SJSA1 (cell line): ENCODE results near the gene GPR137B. TPM values are rescaled to one million over a fixed set of nuclear protein-coding genes. Genes with fewer than 3 reads are reported as not detected.

Experiments used
- DNase-seq, 2 experiments: peaks; one replicate each; pipeline ENCODE4 v3.0.0-alpha.2; 2015 to 2020; ENCODE audit warnings: low spot score in 2 of 2, low read depth in 1 of 2
- H3K27ac ChIP-seq: fragments of 250-450 bp; sonication (Bioruptor Pico); 2 replicates; pipeline ENCODE4 v1.5.1; 2020; ENCODE audit warnings: mild to moderate bottlenecking, moderate library complexity
- H3K27me3 ChIP-seq: fragments of 250-450 bp; sonication (Bioruptor Pico); replicated peaks from 2 replicates; pipeline ENCODE4 v1.5.1; 2020; ENCODE audit warnings: mild to moderate bottlenecking, moderate library complexity
- H3K36me3 ChIP-seq: fragments of 250-450 bp; sonication (Bioruptor Pico); 2 replicates; pipeline ENCODE4 v1.5.1; 2020; ENCODE audit warnings: mild to moderate bottlenecking
- H3K4me1 ChIP-seq: fragments of 250-450 bp; sonication (Bioruptor Pico); replicated peaks from 2 replicates; pipeline ENCODE4 v1.6.1; 2021; ENCODE audit warnings: mild to moderate bottlenecking
- H3K4me3 ChIP-seq: fragments of 250-450 bp; sonication (Bioruptor Pico); 2 replicates; pipeline ENCODE4 v1.5.1; 2020; ENCODE audit warnings: mild to moderate bottlenecking
- H3K9me3 ChIP-seq: fragments of 250-450 bp; sonication (Bioruptor Pico); replicated peaks from 2 replicates; pipeline ENCODE4 v1.5.1; 2020; ENCODE audit warnings: mild to moderate bottlenecking
- total RNA-seq: library from RNA; depleted of rRNA; stranded (reverse); fragments of >200 nt; shearing (Covaris generic); gene quantifications from 2 replicates; pipeline ENCODE4 v1.2.3, GENCODE V29; 2014

GPR137B gene
- total RNA-seq, 1 experiment from 2014 or later, result 4.4 TPM

- H3K36me3 ChIP-seq, result no peaks in the 10 kb centered on the region
- no peak overlapping the region for H3K27ac ChIP-seq
- H3K4me3 ChIP-seq, result no peak overlapping the region
- no peaks in the 10 kb centered on the region for H3K4me1 ChIP-seq
- no peaks in the 10 kb centered on the region for H3K9me3 ChIP-seq
- no peaks in the 10 kb centered on the region for H3K27me3 ChIP-seq
- no peak for DNase-seq
Observed at GRCh38 chr1:236193184-236193583, 50.8 kb downstream of the GPR137B start.

- H3K4me1 ChIP-seq, result no peaks in the 10 kb centered on the region
- H3K4me3 ChIP-seq, result no peak overlapping the region
- H3K27me3 ChIP-seq, result no peaks in the 10 kb centered on the region
- no peak for DNase-seq
- no peaks in the 10 kb centered on the region for H3K9me3 ChIP-seq
- H3K36me3 ChIP-seq, result no peaks in the 10 kb centered on the region
- no peak overlapping the region for H3K27ac ChIP-seq
Observed at GRCh38 chr1:236200925-236201324, 58.6 kb downstream of the GPR137B start.

GRCh38 chr1:236201786-236202185 is 59.4 kb downstream of the GPR137B start:
- Histone ChIP-seq H3K4me3 (no peak overlapping the region), H3K27ac (no peak overlapping the region), H3K36me3 (no peaks in the 10 kb centered on the region), H3K27me3 (no peaks in the 10 kb centered on the region), H3K4me1 (no peaks in the 10 kb centered on the region), H3K9me3 (no peaks in the 10 kb centered on the region)
- DNase-seq, result no peak

- no peaks in the 10 kb centered on the region for H3K27me3 ChIP-seq
- no peaks in the 10 kb centered on the region for H3K9me3 ChIP-seq
- H3K4me3 ChIP-seq, result no peak overlapping the region
- H3K27ac ChIP-seq, result no peak overlapping the region
- no peaks in the 10 kb centered on the region for H3K36me3 ChIP-seq
- no peak for DNase-seq
- H3K4me1 ChIP-seq, result no peaks in the 10 kb centered on the region
Observed at GRCh38 chr1:236204039-236204438, 61.7 kb downstream of the GPR137B start.

- Histone ChIP-seq H3K4me1 (no peaks in the 10 kb centered on the region), H3K4me3 (no peak overlapping the region), H3K27ac (no peak overlapping the region), H3K36me3 (no peaks in the 10 kb centered on the region), H3K9me3 (no peaks in the 10 kb centered on the region), H3K27me3 (no peaks in the 10 kb centered on the region)
- no peak for DNase-seq
Observed at GRCh38 chr1:236204656-236205055, 62.3 kb downstream of the GPR137B start.

- no peak overlapping the region for H3K27ac ChIP-seq
- no peaks in the 10 kb centered on the region for H3K9me3 ChIP-seq
- no peaks in the 10 kb centered on the region for H3K36me3 ChIP-seq
- DNase-seq, result no peak
- no peaks in the 10 kb centered on the region for H3K4me1 ChIP-seq
- H3K4me3 ChIP-seq, result no peak overlapping the region
- H3K27me3 ChIP-seq, result no peaks in the 10 kb centered on the region
Observed at GRCh38 chr1:236206548-236206947, 64.2 kb downstream of the GPR137B start.

- DNase-seq, result no peak
- Histone ChIP-seq H3K4me1 (no peaks in the 10 kb centered on the region), H3K27ac (no peak overlapping the region), H3K27me3 (no peaks in the 10 kb centered on the region), H3K36me3 (no peaks in the 10 kb centered on the region), H3K9me3 (no peaks in the 10 kb centered on the region), H3K4me3 (no peak overlapping the region)
Observed at GRCh38 chr1:236207121-236207520, 64.8 kb downstream of the GPR137B start.

- H3K36me3 ChIP-seq, result no peaks in the 10 kb centered on the region
- H3K4me1 ChIP-seq, result no peaks in the 10 kb centered on the region
- no peak for DNase-seq
- no peaks in the 10 kb centered on the region for H3K27me3 ChIP-seq
- no peak overlapping the region for H3K4me3 ChIP-seq
- H3K9me3 ChIP-seq, result no peaks in the 10 kb centered on the region
- H3K27ac ChIP-seq, result no peak overlapping the region
Observed at GRCh38 chr1:236207569-236207968, 65.2 kb downstream of the GPR137B start.

GRCh38 chr1:236209185-236209584 is 66.8 kb downstream of the GPR137B start:
- no peaks in the 10 kb centered on the region for H3K4me1 ChIP-seq
- H3K36me3 ChIP-seq, result no peaks in the 10 kb centered on the region
- no peaks in the 10 kb centered on the region for H3K9me3 ChIP-seq
- no peaks in the 10 kb centered on the region for H3K27me3 ChIP-seq
- DNase-seq, result no peak
- no peak overlapping the region for H3K4me3 ChIP-seq
- no peak overlapping the region for H3K27ac ChIP-seq

GRCh38 chr1:236209713-236210112 is 67.4 kb downstream of the GPR137B start:
- H3K4me3 ChIP-seq, result no peak overlapping the region
- H3K9me3 ChIP-seq, result no peaks in the 10 kb centered on the region
- no peaks in the 10 kb centered on the region for H3K27me3 ChIP-seq
- no peaks in the 10 kb centered on the region for H3K4me1 ChIP-seq
- DNase-seq, result no peak
- H3K27ac ChIP-seq, result no peak overlapping the region
- no peaks in the 10 kb centered on the region for H3K36me3 ChIP-seq

- DNase-seq, result no peak
Observed at GRCh38 chr1:236211815-236212214, 69.5 kb downstream of the GPR137B start.

GRCh38 chr1:236213534-236213933 is 71.2 kb downstream of the GPR137B start:
- DNase-seq, result no peak
- Histone ChIP-seq H3K9me3 (no peaks in the 10 kb centered on the region), H3K27me3 (no peaks in the 10 kb centered on the region), H3K4me1 (no peaks in the 10 kb centered on the region), H3K27ac (no peak overlapping the region), H3K36me3 (no peaks in the 10 kb centered on the region), H3K4me3 (no peak overlapping the region)

More at GRCh38 chr1:236211815-236212214, 69.5 kb downstream of the GPR137B start:
- Histone ChIP-seq H3K27ac (no peak overlapping the region), H3K36me3 (no peaks in the 10 kb centered on the region), H3K4me3 (no peak overlapping the region), H3K4me1 (no peaks in the 10 kb centered on the region), H3K27me3 (no peaks in the 10 kb centered on the region), H3K9me3 (no peaks in the 10 kb centered on the region)

- H3K36me3 ChIP-seq, result no peaks in the 10 kb centered on the region
- H3K4me1 ChIP-seq, result no peaks in the 10 kb centered on the region
- no peak overlapping the region for H3K4me3 ChIP-seq
- no peak for DNase-seq
- no peak overlapping the region for H3K27ac ChIP-seq
- no peaks in the 10 kb centered on the region for H3K9me3 ChIP-seq
- H3K27me3 ChIP-seq, result no peaks in the 10 kb centered on the region
Observed at GRCh38 chr1:236214761-236215160, 72.4 kb downstream of the GPR137B start.

- no peak overlapping the region for H3K4me3 ChIP-seq
- no peak overlapping the region for H3K27ac ChIP-seq
- H3K36me3 ChIP-seq, result no peaks in the 10 kb centered on the region
- no peaks in the 10 kb centered on the region for H3K27me3 ChIP-seq
- no peaks in the 10 kb centered on the region for H3K9me3 ChIP-seq
- H3K4me1 ChIP-seq, result no peaks in the 10 kb centered on the region
- no peak for DNase-seq
Observed at GRCh38 chr1:236220473-236220872, 78.1 kb downstream of the GPR137B start.

- H3K27me3 ChIP-seq, result no peaks in the 10 kb centered on the region
- H3K4me3 ChIP-seq, result no peak overlapping the region
- no peaks in the 10 kb centered on the region for H3K4me1 ChIP-seq
- DNase-seq, result no peak
- H3K27ac ChIP-seq, result no peak overlapping the region
- H3K36me3 ChIP-seq, result no peaks in the 10 kb centered on the region
- no peaks in the 10 kb centered on the region for H3K9me3 ChIP-seq
Observed at GRCh38 chr1:236222632-236223031, 80.3 kb downstream of the GPR137B start.
